Body of pancreas (tissue), 4 donors: Measurements from ENCODE around the gene RAET1G.

Experiments
- POLR2A ChIP-seq, 3 donors: fragments of 450-650 bp; IDR thresholded peaks; one replicate each; pipeline ENCODE4 v1.6.1; 2016; ENCODE audit warnings: antibody characterized with exemption in 3 of 3, mild to moderate bottlenecking in 2 of 3
- TF ChIP-seq, protein P1 (sequence below), 7 experiments: fragments of 450-650 bp in 4 of 7; fragments of 200-600 bp in 3 of 7; sonication (generic) in 3 of 7; IDR thresholded peaks; one replicate each; pipeline ENCODE4 v1.5.1; 2016 to 2019; ENCODE audit warnings: antibody characterized with exemption in 7 of 7

DNA sequence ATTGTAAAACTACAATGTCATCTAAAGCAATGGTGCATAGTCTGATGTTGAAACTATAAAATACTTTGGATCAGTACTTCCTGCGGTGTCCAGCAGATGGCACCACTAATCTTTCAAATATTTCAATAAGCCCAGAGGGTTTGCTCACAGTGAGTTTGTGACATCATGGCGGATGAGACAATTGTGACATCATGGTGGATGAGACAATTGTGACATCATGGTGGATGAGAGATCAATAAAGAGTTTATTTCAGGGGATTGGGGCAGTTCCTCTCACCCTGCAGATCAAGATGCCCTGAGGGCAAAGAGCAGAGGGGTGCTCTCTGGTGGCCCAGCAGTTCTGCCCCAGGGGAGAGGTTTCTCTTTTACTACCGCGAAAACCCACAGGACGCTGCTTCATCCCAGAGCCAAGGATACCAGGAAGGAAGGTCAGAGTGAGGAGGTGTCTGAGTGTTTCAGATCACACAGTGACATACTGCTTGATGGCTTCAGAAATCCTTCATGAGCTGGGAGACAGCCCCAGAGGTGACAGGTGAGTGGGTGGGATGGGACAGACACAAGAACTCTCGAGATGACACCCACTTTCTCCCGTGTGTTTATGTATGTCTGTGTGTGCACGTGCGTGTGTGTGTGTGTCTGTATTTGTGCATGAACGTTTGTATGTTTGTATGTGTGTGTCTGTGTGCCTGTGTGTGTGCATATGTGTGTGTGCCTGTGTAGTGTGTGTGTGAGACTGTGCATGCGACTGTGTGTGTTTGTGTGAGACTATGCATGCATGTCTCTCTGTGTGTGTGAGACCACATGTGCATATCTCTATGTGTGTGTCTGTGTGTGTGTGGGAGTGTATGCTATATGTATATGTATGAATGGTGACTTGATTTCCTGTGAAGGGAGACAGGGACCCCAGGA lies 11.6 kb upstream of the RAET1G start:
- TF ChIP-seq, protein P1, sequence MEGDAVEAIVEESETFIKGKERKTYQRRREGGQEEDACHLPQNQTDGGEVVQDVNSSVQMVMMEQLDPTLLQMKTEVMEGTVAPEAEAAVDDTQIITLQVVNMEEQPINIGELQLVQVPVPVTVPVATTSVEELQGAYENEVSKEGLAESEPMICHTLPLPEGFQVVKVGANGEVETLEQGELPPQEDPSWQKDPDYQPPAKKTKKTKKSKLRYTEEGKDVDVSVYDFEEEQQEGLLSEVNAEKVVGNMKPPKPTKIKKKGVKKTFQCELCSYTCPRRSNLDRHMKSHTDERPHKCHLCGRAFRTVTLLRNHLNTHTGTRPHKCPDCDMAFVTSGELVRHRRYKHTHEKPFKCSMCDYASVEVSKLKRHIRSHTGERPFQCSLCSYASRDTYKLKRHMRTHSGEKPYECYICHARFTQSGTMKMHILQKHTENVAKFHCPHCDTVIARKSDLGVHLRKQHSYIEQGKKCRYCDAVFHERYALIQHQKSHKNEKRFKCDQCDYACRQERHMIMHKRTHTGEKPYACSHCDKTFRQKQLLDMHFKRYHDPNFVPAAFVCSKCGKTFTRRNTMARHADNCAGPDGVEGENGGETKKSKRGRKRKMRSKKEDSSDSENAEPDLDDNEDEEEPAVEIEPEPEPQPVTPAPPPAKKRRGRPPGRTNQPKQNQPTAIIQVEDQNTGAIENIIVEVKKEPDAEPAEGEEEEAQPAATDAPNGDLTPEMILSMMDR (IDR thresholded peaks at IDR 0.05): peak; percentile 68 to 87 (median 82)
- TF ChIP-seq POLR2A (IDR thresholded peaks at IDR 0.05): no peak
